GM12891 (cell line): ENCODE data around the gene LENG1.

Experiments used
- POLR2A ChIP-seq: IDR thresholded peaks from 2 replicates; pipeline ENCODE4 v1.6.1; 2011; ENCODE audit warnings: low read depth, low read length, control low read depth
- POLR2AphosphoS5 ChIP-seq: IDR thresholded peaks from 2 replicates; pipeline ENCODE4 v1.6.1; 2011; ENCODE audit warnings: low read depth, low read length, control low read depth
- TAF1 ChIP-seq: IDR thresholded peaks from 2 replicates; pipeline ENCODE4 v1.6.1; 2011; ENCODE audit warnings: low read depth, low read length, control low read depth

DNA sequence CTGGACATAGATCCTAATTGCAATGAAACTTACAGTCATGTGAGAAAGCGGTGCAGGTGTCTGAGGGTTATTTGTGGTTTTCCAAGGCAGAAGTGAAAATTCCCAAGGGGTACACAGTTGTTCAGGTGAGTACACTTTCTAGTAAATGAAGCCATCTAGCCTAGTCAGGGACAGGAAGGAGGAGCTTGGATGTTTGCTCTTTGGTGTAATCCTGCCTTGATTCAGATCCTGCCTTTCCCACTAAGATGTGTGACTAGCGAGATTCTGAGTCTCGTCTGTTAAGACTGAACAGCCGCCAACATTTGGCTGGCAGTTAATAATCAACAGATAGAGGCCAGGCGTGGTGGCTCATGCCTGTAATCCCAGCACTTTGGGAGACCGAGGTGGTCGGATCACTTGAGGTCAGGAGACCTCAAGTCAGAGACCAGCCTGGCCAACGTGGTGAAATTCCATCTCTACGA, 43.7 kb upstream of the LENG1 start:
- TF ChIP-seq POLR2AphosphoS5 (no peak), POLR2A (no peak), TAF1 (no peak)
